ENCODE measurements around the gene MRPL40. TPM values are rescaled to one million over a fixed set of nuclear protein-coding genes. Genes with fewer than 3 reads are reported as not detected.

Gene MRPL40
- total RNA-seq, 1 experiment from 2014 or later, result 40.1 TPM

DNA sequence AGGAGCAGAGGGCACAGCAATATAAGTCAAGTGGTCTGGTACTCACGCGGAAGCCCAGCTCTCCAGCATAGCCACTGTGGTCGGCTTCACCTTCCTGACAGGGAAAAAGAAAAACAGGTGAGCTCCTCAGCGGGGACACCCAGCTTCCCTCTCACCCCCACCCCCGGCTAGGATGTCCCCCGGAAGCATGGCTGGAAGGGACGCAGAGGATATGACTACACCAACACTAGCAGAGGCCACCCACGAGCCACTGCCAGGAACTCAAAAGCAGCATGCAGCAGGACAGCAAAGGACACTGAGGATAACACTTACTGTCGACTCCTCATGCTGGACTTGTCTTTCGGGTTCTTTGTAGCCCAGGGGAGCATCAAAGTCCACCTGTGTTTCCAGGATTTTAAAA, 24.2 kb downstream of the MRPL40 start:
- Histone ChIP-seq H3K79me2 (ENCODE audit: insufficient read depth, low read length) (peaks cover 3% of the 10 kb centered on the region; the same call in 1 of the 2 replicates), H3K27me3 (ENCODE audit: insufficient read depth, low read length) (no peaks in the 10 kb centered on the region), H3K9me3 (ENCODE audit: control insufficient read depth in 1 of 2, insufficient read depth in 1 of 2, low read depth in 1 of 2, low read length in 2 of 2) (no peaks in the 10 kb centered on the region), H2AFZ (ENCODE audit: low read depth, low read length, poor library complexity, severe bottlenecking) (no peak overlapping the region), H3K9ac (ENCODE audit: low read length) (no peak overlapping the region), H3K4me2 (ENCODE audit: low read length) (no peak overlapping the region), H3K27ac (ENCODE audit: low read depth, low read length) (no peak overlapping the region), H3K4me1 (ENCODE audit: control insufficient read depth in 1 of 2, insufficient read depth in 2 of 2, low read length in 2 of 2) (no peaks in the 10 kb centered on the region), H3K9me2 (ENCODE audit: insufficient read depth) (no peaks in the 10 kb centered on the region), H3K4me3 (replicated peaks in 1 of 2; ENCODE audit: low read depth in 1 of 2, low read length in 2 of 2) (no peak overlapping the region), H3K36me3 (ENCODE audit: control insufficient read depth in 1 of 2, insufficient read depth in 2 of 2, low read length in 2 of 2) (peaks cover 39 to 47% of the 10 kb centered on the region in 2 experiments), H4K20me1 (ENCODE audit: insufficient read depth) (no peaks in the 10 kb centered on the region)
- intact Hi-C loops (cut with micrococcal nuclease), result no loop called here
- POLR2A ChIA-PET, result no interaction called here
- CTCF ChIA-PET, result no interaction called here
- ATAC-seq (no peak), DNase-seq (ENCODE audit: low read depth, low spot score) (no peak)
- no TSS peak for BruUV-seq (replicated peaks)
- TF ChIP-seq POLR2A (IDR thresholded peaks at IDR 0.05; ENCODE audit: borderline replicate concordance, extremely low read depth, insufficient read depth, insufficient read length) (no peak), SRF (IDR thresholded peaks at IDR 0.05; ENCODE audit: low read depth) (no peak), CBX3 (IDR thresholded peaks at IDR 0.05; ENCODE audit: low read depth) (no peak), ELF1 (IDR thresholded peaks at IDR 0.05; ENCODE audit: borderline replicate concordance, low read depth) (no peak), JUND (IDR thresholded peaks at IDR 0.05) (no peak), TCF7L2 (IDR thresholded peaks at IDR 0.05; ENCODE audit: borderline replicate concordance, extremely low read depth, insufficient read depth, insufficient read length) (no peak), SIN3A (IDR thresholded peaks at IDR 0.05; ENCODE audit: low read depth) (no peak), FOSL1 (IDR thresholded peaks at IDR 0.05; ENCODE audit: low read depth) (no peak), EZH2 (IDR thresholded peaks at IDR 0.05) (no peak), ZNF274 (IDR thresholded peaks at IDR 0.05; ENCODE audit: low read depth, low read length) (no peak), EGR1 (IDR thresholded peaks at IDR 0.05; ENCODE audit: low read depth) (no peak), RAD21 (IDR thresholded peaks at IDR 0.05; ENCODE audit: low read depth) (no peak), EZH2phosphoT487 (IDR thresholded peaks at IDR 0.05; ENCODE audit: borderline replicate concordance) (no peak), POLR2AphosphoS5 (IDR thresholded peaks at IDR 0.05; ENCODE audit: low read depth, low read length) (no peak), ZFX (IDR thresholded peaks at IDR 0.05) (no peak)
- TF ChIP-seq, protein P1, sequence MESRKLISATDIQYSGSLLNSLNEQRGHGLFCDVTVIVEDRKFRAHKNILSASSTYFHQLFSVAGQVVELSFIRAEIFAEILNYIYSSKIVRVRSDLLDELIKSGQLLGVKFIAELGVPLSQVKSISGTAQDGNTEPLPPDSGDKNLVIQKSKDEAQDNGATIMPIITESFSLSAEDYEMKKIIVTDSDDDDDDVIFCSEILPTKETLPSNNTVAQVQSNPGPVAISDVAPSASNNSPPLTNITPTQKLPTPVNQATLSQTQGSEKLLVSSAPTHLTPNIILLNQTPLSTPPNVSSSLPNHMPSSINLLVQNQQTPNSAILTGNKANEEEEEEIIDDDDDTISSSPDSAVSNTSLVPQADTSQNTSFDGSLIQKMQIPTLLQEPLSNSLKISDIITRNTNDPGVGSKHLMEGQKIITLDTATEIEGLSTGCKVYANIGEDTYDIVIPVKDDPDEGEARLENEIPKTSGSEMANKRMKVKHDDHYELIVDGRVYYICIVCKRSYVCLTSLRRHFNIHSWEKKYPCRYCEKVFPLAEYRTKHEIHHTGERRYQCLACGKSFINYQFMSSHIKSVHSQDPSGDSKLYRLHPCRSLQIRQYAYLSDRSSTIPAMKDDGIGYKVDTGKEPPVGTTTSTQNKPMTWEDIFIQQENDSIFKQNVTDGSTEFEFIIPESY (IDR thresholded peaks at IDR 0.05; ENCODE audit: extremely low read depth, insufficient replicate concordance, low read length), result no peak
- TF ChIP-seq, protein P2, sequence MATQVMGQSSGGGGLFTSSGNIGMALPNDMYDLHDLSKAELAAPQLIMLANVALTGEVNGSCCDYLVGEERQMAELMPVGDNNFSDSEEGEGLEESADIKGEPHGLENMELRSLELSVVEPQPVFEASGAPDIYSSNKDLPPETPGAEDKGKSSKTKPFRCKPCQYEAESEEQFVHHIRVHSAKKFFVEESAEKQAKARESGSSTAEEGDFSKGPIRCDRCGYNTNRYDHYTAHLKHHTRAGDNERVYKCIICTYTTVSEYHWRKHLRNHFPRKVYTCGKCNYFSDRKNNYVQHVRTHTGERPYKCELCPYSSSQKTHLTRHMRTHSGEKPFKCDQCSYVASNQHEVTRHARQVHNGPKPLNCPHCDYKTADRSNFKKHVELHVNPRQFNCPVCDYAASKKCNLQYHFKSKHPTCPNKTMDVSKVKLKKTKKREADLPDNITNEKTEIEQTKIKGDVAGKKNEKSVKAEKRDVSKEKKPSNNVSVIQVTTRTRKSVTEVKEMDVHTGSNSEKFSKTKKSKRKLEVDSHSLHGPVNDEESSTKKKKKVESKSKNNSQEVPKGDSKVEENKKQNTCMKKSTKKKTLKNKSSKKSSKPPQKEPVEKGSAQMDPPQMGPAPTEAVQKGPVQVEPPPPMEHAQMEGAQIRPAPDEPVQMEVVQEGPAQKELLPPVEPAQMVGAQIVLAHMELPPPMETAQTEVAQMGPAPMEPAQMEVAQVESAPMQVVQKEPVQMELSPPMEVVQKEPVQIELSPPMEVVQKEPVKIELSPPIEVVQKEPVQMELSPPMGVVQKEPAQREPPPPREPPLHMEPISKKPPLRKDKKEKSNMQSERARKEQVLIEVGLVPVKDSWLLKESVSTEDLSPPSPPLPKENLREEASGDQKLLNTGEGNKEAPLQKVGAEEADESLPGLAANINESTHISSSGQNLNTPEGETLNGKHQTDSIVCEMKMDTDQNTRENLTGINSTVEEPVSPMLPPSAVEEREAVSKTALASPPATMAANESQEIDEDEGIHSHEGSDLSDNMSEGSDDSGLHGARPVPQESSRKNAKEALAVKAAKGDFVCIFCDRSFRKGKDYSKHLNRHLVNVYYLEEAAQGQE (IDR thresholded peaks at IDR 0.05; ENCODE audit: low read depth), result no peak
- TF ChIP-seq, protein P3, sequence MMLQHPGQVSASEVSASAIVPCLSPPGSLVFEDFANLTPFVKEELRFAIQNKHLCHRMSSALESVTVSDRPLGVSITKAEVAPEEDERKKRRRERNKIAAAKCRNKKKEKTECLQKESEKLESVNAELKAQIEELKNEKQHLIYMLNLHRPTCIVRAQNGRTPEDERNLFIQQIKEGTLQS (IDR thresholded peaks at IDR 0.05), result no peak
- RAD21 ChIA-PET (ENCODE audit: low non-redundant PET in 1 of 2, low total read pairs in 2 of 2, uncharacterized antibody in 2 of 2, unreplicated experiment in 2 of 2), result no interaction called here
